HCT116 (cell line): ENCODE results near the gene SPATA12.

Experiments
- CTCF ChIP-seq, 3 experiments: fragments of 200-600 bp in 1 of 3; sonication (generic) in 1 of 3; IDR thresholded peaks in 2 of 3; conservative IDR thresholded peaks in 1 of 3; 2 replicates each; pipeline ENCODE4 v1.5.1; 2012 to 2017; ENCODE audit warnings: low read depth in 2 of 3, low read length in 2 of 3, antibody characterized with exemption in 1 of 3, borderline replicate concordance in 1 of 3, control low read depth in 1 of 3, mild to moderate bottlenecking in 1 of 3, mixed read lengths in 1 of 3, mixed run types in 1 of 3, moderate library complexity in 1 of 3; ENCODE audit not compliant: insufficient read depth in 1 of 3
- SRF ChIP-seq: IDR thresholded peaks from 2 replicates; pipeline ENCODE4 v1.6.1; 2012; ENCODE audit warnings: low read depth

- TF ChIP-seq CTCF (IDR thresholded peaks at IDR 0.05 in 2 of 3, conservative IDR thresholded peaks at IDR 0.05 in 1 of 3; ENCODE audit: borderline replicate concordance in 1 of 3, insufficient read depth in 1 of 3, low read depth in 2 of 3, low read length in 2 of 3): no peak
- TF ChIP-seq SRF: no peak
Measured at GRCh38 chr3:57064001-57064400, 3.5 kb downstream of the SPATA12 start.
